MCF 10A (cell line): ENCODE measurements around the gene BTN2A1. TPM values are rescaled to one million over a fixed set of nuclear protein-coding genes. Genes with fewer than 3 reads are reported as not detected.

Source experiments
- BruUV-seq: library from RNA; stranded (reverse); fragments of 400-500 nt; replicated peaks from 2 replicates; lab custom pipeline; 2021; lab: Mats Ljungman, UMichigan
- CTCF ChIA-PET: fragments of 300-600 bp; sonication (Branson Sonifier 250); formaldehyde crosslinking; extraction: SDS; loops from one replicate; lab custom pipeline; 2021; ENCODE audit warnings: antibody characterized with exemption, inconsistent platforms; lab: Yijun Ruan, JAX
- POLR2A ChIA-PET: fragments of 300-600, 350-650 bp; sonication (Branson Sonifier 250); formaldehyde crosslinking; extraction: SDS; loops from one replicate; lab custom pipeline; 2020; ENCODE audit warnings: antibody characterized with exemption, inconsistent platforms; lab: Yijun Ruan, JAX
- DNase-seq: peaks from one replicate; pipeline ENCODE4 v3.0.0-alpha.2; 2018; ENCODE audit not compliant: unreplicated experiment
- H3K27ac Mint-ChIP-seq: one replicate; pipeline ENCODE4 v1.8.0; 2022; ENCODE audit warnings: mild to moderate bottlenecking, low read depth, mixed read lengths; ENCODE audit not compliant: unreplicated experiment
- H3K27me3 Mint-ChIP-seq: one replicate; pipeline ENCODE4 v1.8.0; 2022; ENCODE audit warnings: mixed read lengths; ENCODE audit not compliant: insufficient read depth, unreplicated experiment
- H3K36me3 Mint-ChIP-seq: one replicate; pipeline ENCODE4 v1.8.0; 2022; ENCODE audit warnings: mild to moderate bottlenecking, moderate library complexity, mixed read lengths; ENCODE audit not compliant: insufficient read depth, unreplicated experiment
- H3K4me1 Mint-ChIP-seq: one replicate; pipeline ENCODE4 v1.8.0; 2022; ENCODE audit warnings: mixed read lengths; ENCODE audit not compliant: insufficient read depth, unreplicated experiment
- H3K4me3 Mint-ChIP-seq: one replicate; pipeline ENCODE4 v1.8.0; 2022; ENCODE audit warnings: mild to moderate bottlenecking, moderate library complexity, mixed read lengths; ENCODE audit not compliant: unreplicated experiment
- H3K9me3 Mint-ChIP-seq: one replicate; pipeline ENCODE4 v1.8.0; 2022; ENCODE audit warnings: mixed read lengths; ENCODE audit not compliant: unreplicated experiment
- intact Hi-C: fragments of 100-400 bp; cut with micrococcal nuclease; formaldehyde crosslinking; loops from 2 replicates; pipeline ENCODE4 v1.14.1; 2022
- total RNA-seq: library from RNA; stranded (reverse); gene quantifications from 2 replicates; pipeline ENCODE4 v1.2.3, GENCODE V29; 2022
- TF ChIP-seq, protein P1 (sequence below): fragments of 200-600 bp; IDR thresholded peaks from one replicate; pipeline ENCODE4 v1.8.0; 2022; ENCODE audit warnings: antibody characterized with exemption, mild to moderate bottlenecking; ENCODE audit not compliant: unreplicated experiment

Gene BTN2A1
- total RNA-seq, 1 experiment from 2014 or later = 14.6 TPM

DNA sequence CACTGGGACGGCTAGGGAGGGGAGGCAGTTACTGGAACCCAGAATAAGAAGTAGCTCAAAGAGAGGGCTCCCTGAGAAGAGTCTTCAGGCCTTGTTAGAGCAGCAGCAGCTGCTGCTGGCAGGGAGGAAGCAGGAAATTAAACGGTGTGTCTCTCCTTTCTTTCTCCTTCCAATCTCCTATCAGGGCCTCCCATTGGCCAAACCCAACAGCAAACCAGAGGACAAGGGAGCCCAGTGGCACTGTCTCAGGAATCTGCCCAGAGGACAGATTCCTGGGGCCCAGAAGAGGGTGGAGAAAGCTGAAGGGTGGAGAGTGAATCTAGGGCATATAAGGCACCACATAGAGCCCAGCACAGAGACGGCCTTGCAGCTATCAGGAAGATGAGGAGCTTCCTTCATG is 45.5 kb upstream of the BTN2A1 start:
- TF ChIP-seq, protein P1, sequence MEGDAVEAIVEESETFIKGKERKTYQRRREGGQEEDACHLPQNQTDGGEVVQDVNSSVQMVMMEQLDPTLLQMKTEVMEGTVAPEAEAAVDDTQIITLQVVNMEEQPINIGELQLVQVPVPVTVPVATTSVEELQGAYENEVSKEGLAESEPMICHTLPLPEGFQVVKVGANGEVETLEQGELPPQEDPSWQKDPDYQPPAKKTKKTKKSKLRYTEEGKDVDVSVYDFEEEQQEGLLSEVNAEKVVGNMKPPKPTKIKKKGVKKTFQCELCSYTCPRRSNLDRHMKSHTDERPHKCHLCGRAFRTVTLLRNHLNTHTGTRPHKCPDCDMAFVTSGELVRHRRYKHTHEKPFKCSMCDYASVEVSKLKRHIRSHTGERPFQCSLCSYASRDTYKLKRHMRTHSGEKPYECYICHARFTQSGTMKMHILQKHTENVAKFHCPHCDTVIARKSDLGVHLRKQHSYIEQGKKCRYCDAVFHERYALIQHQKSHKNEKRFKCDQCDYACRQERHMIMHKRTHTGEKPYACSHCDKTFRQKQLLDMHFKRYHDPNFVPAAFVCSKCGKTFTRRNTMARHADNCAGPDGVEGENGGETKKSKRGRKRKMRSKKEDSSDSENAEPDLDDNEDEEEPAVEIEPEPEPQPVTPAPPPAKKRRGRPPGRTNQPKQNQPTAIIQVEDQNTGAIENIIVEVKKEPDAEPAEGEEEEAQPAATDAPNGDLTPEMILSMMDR = no peak
- Mint-ChIP-seq H3K27me3 (no peaks in the 10 kb centered on the region), H3K36me3 (no peaks in the 10 kb centered on the region), H3K9me3 (no peaks in the 10 kb centered on the region), H3K4me3 (no peak overlapping the region), H3K27ac (no peak overlapping the region), H3K4me1 (no peaks in the 10 kb centered on the region)
- intact Hi-C loops = no loop called here
- ChIA-PET POLR2A (interaction anchor here (0.6 kb wide), 1 partner anchor 217 kb away, joined by 3 read pairs; no protein-coding TSS in a partner anchor), CTCF (interaction anchor here (0.8 kb wide), 1 partner anchor 70 kb away, joined by 3 read pairs; no protein-coding TSS in a partner anchor)
- no TSS peak for BruUV-seq
- DNase-seq = no peak

DNA sequence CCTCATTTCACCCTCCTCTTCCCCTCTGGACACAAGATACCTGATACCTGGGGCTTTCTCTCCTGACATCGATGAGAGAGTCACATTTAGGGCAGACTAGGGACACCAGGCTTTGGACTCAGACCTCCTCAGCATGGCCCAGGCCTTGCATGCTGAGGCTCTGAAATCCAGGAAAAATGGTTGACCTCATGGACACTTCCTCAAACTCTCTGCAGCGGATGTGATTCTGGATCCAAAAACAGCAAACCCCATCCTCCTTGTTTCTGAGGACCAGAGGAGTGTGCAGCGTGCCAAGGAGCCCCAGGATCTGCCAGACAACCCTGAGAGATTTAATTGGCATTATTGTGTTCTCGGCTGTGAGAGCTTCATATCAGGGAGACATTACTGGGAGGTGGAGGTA is 44.8 kb upstream of the BTN2A1 start:
- POLR2A ChIA-PET = no interaction called here

DNA sequence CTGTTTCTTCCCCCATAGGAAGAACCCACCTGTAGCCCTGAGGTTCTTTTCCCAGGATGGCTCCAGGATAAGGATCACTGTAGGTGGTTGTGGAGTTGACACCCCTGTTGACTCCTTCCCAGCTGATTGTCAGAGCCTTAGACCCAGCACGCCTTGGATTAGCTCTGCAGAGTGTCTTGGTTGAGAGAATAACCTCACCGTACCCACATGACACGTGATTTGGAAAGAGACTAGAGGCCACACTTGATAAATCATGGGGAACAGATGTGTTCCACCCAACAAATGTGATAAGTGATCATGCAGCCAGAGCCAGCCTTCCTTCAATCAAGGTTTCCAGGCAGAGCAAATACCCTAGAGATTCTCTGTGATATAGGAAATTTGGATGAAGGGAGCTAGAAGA is 43.5 kb upstream of the BTN2A1 start:
- intact Hi-C loops = no loop called here
- Mint-ChIP-seq H3K27me3 (no peaks in the 10 kb centered on the region), H3K9me3 (no peaks in the 10 kb centered on the region), H3K4me1 (no peaks in the 10 kb centered on the region), H3K27ac (no peak overlapping the region), H3K4me3 (no peak overlapping the region), H3K36me3 (no peaks in the 10 kb centered on the region)
- BruUV-seq = no TSS peak
- TF ChIP-seq, protein P1 = no peak
- DNase-seq = no peak
- CTCF ChIA-PET = no interaction called here
- POLR2A ChIA-PET = no interaction called here

More for the DNA sequence above, 44.8 kb upstream of the BTN2A1 start:
- Mint-ChIP-seq H3K36me3 (no peaks in the 10 kb centered on the region), H3K27me3 (no peaks in the 10 kb centered on the region), H3K27ac (no peak overlapping the region), H3K9me3 (no peaks in the 10 kb centered on the region), H3K4me1 (no peaks in the 10 kb centered on the region), H3K4me3 (no peak overlapping the region)
- TF ChIP-seq, protein P1 = no peak
- DNase-seq = no peak
- intact Hi-C loops = no loop called here
- no TSS peak for BruUV-seq
- CTCF ChIA-PET = no interaction called here

DNA sequence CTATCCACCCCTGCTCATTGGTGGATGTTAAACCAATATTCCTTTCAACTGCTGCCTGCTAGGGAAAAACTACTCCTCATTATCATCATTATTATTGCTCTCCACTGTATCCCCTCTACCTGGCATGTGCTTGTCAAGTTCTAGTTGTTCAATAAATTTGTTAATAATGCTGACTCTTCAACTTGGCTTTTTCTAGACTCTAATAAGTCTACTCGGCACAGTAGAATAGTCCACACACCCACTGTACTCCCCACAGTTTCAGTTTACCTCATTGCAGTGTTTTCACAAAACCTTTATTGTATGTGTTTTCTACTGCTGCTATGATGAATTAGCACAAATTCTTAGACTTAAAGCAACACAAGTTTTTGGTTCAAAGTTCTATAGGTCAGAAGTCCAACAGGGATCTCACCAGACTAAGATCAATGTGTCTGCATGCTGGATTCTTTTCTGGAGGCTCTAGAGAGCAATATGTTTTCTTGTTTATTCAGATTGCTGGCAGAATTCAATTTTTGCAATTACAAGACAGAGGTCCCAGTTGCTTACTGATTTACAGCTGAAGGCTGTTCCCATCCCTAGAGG is 42.6 kb upstream of the BTN2A1 start:
- Mint-ChIP-seq H3K36me3 (no peaks in the 10 kb centered on the region), H3K27me3 (no peaks in the 10 kb centered on the region), H3K27ac (no peak overlapping the region), H3K4me1 (no peaks in the 10 kb centered on the region), H3K9me3 (no peaks in the 10 kb centered on the region), H3K4me3 (no peak overlapping the region)
- TF ChIP-seq, protein P1 = no peak
- BruUV-seq = no TSS peak
- ChIA-PET CTCF (no interaction called here), POLR2A (interaction anchor here (0.6 kb wide), 1 partner anchor 42 kb away, joined by 3 read pairs; the partner anchor contains the start of gene BTN2A1)
- intact Hi-C loops = no loop called here
- no peak for DNase-seq
